Measurements from ENCODE around the gene SLC39A11.

DNA sequence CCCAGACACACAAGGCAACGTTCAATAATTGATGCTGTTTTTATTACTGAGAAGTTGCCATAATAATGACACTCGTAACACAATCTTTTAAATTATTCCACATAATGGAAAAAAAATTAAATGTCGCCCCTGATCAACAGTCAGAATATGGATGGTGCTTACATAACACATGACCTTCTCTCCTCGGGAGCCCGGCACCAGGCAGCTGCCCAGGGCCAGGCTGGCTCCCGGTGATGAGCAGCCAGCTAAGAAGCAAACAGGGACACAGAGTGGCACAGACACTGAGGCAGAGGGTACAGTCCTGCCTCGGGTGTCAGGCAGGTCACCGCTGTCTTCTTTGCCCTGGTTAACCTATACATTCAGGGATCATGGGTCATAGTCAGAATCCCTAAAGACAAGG, 137.9 kb downstream of the SLC39A11 start:
- TF ChIP-seq, protein P1, sequence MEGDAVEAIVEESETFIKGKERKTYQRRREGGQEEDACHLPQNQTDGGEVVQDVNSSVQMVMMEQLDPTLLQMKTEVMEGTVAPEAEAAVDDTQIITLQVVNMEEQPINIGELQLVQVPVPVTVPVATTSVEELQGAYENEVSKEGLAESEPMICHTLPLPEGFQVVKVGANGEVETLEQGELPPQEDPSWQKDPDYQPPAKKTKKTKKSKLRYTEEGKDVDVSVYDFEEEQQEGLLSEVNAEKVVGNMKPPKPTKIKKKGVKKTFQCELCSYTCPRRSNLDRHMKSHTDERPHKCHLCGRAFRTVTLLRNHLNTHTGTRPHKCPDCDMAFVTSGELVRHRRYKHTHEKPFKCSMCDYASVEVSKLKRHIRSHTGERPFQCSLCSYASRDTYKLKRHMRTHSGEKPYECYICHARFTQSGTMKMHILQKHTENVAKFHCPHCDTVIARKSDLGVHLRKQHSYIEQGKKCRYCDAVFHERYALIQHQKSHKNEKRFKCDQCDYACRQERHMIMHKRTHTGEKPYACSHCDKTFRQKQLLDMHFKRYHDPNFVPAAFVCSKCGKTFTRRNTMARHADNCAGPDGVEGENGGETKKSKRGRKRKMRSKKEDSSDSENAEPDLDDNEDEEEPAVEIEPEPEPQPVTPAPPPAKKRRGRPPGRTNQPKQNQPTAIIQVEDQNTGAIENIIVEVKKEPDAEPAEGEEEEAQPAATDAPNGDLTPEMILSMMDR (IDR thresholded peaks at IDR 0.05): no peak
- no peak for TF ChIP-seq EZH2 (IDR thresholded peaks at IDR 0.05)
- no peak for TF ChIP-seq EZH2phosphoT487 (IDR thresholded peaks at IDR 0.05)
